HG03378 (cell line): ENCODE data around the gene PEX11B.

Experiments used
- ATAC-seq: cut with Tn5 transposase; IDR thresholded peaks from one replicate; pipeline ENCODE4 v1.9.1; 2021; ENCODE audit warnings: mild to moderate bottlenecking, moderate library complexity; ENCODE audit not compliant: unreplicated experiment

The PEX11B gene

GRCh38 chr1:145912128-145912641, 6.3 kb downstream of the PEX11B start:
- ATAC-seq = no peak

DNA sequence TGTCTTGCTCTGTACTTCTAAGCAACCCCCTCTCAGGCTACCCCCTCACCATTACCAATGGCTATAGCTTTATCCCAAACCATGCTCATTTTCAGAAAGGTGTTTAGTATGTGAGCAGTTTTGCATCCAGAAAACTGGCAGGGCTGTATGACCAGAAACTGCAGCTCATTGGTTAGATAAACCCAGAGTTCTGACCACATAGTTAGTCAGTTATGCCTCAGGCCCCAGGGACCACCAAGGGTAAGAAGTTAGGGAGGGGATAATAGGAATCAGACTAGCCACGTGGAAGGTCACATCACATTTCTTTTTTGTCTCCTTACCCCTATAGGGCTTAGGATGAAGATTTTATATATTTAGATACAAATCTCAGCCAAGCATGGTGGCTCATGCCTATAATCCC, 9.9 kb downstream of the PEX11B start:
- no peak for ATAC-seq

GRCh38 chr1:145906954-145907753, 11.4 kb downstream of the PEX11B start:
- ATAC-seq = no peak

DNA sequence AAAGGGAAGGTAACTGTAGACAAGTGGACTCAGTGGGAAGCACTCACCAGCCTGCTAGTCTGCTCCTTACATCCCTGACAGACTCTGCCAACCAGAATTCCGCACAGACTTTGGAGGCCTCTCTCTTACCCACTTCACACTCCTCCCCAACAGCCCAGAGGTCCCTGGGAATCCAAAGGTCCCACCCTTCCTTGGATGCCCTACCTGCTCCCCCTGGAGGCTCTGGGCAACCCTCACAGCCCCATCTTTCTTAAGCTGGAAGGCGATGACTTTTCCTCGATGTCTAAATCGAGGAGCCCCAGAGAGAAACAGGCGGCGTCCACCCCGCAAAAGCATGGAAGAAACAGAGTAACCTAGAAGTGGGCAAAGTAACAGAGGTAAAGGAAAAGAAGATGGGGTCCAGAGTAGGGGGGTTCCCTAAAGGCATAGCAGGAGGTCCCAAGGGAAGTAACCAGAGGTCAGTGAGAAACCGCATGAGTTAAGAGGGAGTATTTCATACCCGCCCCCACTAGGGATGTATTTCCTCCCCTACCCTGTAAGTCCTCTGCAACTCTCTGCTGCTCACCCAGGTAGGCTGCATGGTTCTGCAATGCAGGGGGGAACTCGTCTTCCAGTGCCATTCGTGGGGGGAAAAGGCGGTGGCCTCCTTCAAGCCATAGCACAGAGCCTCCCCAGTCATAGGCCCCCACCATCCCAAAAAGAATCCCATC, 17.1 kb downstream of the PEX11B start:
- no peak for ATAC-seq

DNA sequence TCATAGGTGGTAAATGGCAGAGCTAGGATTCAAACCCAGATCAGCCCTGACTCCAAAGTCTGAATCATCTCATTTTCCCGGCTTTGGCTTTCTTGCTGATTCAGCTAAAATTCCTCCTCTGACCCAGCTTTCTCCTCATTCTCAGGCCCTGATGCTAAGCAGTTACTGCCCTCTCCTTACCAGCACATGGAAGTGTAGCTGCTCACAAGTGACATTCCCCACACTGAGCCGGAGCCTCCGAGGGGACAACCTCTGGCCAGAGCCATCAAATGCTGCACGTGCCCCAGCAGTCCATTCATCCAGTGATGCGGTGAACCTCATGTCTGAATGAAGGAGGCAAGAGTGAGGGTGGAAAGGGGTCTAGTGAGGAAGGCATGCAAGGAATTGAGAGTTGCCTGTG, 19.8 kb downstream of the PEX11B start:
- ATAC-seq = no peak

- ATAC-seq = no peak
These were observed 20.5 kb downstream of the PEX11B start for GRCh38 chr1:145897969-145898368.

GRCh38 chr1:145895471-145895870, 23.0 kb downstream of the PEX11B start:
- ATAC-seq = no peak

GRCh38 chr1:145893306-145894055, 25.0 kb downstream of the PEX11B start:
- no peak for ATAC-seq

- ATAC-seq = no peak
These were observed 25.9 kb downstream of the PEX11B start for GRCh38 chr1:145892486-145893087.

DNA sequence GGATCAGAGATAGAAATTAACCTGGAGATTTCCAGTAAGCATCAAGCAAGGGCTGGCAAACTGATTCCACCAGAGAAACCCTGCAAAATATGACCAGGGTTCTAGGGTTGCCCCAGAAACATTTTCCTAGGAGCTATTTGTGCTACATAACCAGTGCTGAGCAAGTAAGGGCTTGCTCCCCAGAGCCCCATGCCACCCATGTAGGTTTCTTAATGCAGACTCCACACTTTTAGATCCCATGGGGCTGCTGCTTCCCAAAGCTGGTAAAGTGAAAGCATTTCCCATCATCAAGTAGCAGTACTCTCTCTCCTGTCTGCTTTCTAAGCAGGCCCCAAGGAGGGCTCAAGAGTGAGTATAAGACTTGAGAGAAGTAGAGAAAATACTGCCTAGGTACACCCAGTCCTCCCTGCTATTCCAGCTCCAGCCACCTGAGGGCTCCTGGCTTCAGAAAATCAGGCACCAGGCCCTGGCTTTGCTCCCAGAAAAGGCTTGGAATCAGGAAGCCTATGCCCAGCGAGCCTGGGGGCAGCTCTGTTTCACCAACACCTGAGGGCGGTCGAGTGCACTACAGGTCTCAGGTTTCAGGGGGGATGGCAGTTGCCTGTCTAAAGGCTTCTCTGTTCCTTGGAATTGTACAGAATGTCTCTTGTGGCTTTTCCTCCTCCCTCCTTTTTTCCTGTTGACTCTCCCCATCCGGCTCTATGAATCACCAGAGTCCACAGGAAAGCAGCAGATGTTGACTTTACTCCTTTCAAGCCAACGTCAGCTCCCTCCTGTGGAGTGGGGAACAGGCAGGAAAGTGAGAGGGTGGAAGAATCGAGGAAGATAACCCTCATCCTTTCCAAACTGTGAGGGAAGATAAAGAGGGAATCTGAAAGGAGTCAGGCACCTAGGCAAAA, 26.7 kb downstream of the PEX11B start:
- ATAC-seq = no peak

DNA sequence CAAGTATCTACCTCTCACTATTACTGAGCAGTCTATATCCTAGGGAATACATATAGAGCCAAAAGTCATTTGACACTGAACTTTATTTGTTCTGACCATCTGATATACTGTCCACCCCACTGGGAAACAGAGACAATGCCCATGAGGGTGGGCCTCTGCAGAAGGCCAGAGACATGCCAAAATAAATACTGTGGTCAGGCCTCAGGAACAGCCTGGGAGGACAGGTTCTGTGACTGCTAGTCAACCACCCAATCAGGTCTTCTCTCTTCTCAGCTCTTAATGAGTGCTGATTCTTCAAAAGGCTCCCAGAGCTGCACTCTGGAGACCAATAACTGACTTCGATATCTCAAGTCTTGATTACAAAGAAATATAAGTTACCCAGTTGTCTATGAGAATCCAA, 27.4 kb downstream of the PEX11B start:
- no peak for ATAC-seq

DNA sequence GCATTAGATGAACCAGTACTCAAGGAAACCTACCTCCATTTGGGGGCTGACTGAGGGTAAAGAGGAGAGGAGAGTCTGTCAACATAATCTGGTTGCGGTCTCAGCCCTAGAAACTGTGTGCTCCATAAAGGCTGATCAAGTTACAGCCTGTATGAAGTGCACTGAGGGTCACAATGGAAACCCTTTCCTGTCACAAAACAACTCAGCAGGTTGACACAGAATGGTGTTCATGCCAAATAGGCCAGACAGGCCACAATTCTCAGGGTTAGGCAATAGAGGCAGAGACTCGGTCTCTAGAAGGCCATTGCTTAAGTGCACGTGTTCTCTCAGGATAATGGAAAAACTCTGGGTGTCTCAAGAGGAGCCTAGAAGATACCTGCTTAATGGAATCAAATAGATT, 28.8 kb downstream of the PEX11B start:
- no peak for ATAC-seq

- ATAC-seq = no peak
These were observed 30.9 kb downstream of the PEX11B start for GRCh38 chr1:145887631-145888030.

DNA sequence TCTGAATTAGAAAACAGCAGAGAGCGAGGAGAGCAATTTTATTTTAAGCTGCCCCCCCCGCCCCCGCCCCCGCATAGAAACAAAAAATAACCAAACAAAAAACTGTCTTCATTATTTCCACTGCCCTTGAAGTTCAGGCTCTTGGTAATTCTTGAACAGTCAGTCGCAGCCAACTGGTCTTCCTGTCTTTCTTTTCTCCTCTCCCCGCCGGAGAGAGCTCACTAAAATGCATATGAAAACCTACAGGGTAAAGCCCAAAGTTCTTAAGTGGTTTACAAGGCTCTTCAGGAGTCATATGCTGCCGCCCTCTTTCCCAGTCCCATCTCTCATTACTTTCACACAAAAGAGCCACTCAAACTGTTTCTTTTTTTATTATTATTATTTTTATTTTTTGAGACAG, 31.7 kb downstream of the PEX11B start:
- ATAC-seq = no peak

- no peak for ATAC-seq
These were observed 32.1 kb downstream of the PEX11B start for GRCh38 chr1:145886390-145886789.

DNA sequence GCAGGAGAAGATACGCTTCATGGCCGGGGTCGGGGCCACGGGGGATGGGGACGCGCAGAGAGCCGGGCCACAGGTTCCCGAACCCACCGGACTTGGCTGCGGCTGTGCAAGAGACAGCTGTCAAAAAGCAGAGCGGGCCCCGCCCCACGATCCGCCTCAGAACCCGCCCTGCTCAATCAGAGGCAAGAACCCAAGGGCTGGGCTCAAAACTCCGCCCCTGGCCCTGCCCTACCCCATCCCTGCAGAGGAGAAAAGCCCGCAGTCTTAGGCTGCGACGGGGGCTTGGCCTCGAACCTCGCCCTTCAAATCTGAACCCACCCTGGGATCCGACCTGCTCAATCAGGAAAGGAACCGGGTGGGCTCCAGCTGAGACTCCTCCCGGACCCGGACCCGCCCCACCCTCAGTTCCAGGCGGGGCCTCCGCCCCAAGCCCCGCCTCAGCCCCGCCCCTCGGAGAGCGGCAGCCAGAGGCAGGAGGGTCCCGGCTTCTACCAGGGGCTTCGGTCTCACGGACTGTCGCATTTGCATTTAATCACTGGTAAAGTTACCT, 32.7 kb downstream of the PEX11B start, which contains the start of gene ANKRD35:
TSS of gene ANKRD35 (minus strand) at position 129 of the 550 bp plus-strand sequence. CDS start at position 21, 108 bp downstream.
- ATAC-seq = peak; percentile 97

DNA sequence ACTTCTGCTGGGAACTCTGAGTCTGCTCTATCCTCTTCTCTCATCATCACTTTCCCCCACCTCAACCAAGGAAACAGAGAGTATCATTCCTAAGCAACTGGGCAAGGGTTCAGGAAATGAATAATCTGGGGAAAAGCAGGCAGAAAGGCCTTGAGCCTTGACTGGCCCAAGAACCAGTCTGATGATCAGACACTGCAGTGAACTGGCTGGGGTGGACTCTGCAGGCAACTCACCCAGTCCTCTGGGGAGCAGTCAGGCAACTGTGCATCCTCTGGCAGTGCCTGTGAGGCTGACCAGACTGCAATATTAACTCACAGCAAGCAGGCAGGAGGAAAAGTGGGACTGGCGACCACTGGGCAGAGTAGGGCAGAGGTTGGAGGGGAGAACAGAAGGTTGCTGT, 33.8 kb downstream of the PEX11B start:
- no peak for ATAC-seq

DNA sequence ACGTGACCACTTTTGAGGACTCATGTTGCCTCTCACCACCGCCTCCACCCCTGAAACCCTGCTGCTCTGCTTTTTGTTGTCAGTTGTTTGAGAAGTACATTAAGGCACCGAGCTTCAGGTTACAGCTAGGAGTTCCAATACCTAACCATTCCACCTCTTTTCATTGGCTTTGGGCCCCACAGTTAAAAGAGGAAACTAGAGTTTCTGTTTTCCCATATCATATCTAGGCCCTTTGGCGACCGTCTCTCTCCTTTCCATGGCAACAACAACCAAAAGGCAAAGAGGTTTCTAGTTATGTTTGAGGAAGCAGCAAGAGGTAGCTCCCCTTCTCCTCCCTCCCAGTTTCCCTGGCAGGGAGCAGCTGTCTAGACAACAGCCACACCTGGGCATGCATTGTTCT, 38.7 kb downstream of the PEX11B start:
- ATAC-seq = no peak

GRCh38 chr1:145878724-145879123, 39.8 kb downstream of the PEX11B start:
- no peak for ATAC-seq
